ENCODE measurements around the gene ARL2.

DNA sequence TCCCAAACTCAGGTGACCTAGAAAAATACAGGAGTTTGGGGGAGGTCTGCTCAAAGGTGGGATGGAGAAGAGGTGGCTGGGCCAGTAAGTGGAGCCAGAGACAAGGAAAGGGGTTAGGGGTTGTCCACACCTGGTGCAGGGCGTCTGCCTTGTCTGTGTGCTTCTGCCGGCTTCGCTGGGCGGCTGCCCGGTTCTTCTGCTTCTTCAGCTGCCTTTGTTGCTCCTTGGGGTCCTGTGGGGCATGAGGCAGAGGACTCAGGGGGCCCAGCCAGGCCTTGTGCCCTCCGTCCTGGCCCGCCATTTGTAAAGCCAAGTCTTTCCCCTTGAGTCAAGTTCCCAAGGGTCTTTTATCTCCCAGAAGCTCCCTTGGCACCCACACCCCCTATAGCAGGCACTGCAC is 19.6 kb upstream of the ARL2 start:
- no peak for TF ChIP-seq POLR2A (IDR thresholded peaks at IDR 0.05; ENCODE audit: low read depth, low read length)
- no peak for TF ChIP-seq TAF1 (IDR thresholded peaks at IDR 0.05; ENCODE audit: borderline replicate concordance, low read depth, low read length)
- no peak for TF ChIP-seq POLR2AphosphoS5 (IDR thresholded peaks at IDR 0.05; ENCODE audit: low read depth, low read length)

Measured in GM12892 (cell line).